H9 (cell line): Measurements from ENCODE around the gene WSCD2. TPM values are rescaled to one million over a fixed set of nuclear protein-coding genes. Genes with fewer than 3 reads are reported as not detected.

ENCODE experiments used
- DNase-seq: peaks from one replicate; pipeline ENCODE4 v3.0.0-alpha.2; 2017
- H2AFZ ChIP-seq: one replicate; pipeline ENCODE4 v1.6.1; 2013; ENCODE audit warnings: mild to moderate bottlenecking, low read length, control low read depth, moderate library complexity
- H2AK5ac ChIP-seq: 2 replicates; pipeline ENCODE4 v1.6.1; 2013; ENCODE audit warnings: low read length, control low read depth, mixed read lengths; ENCODE audit not compliant: insufficient read length
- H2BK120ac ChIP-seq: one replicate; pipeline ENCODE4 v1.6.1; 2013; ENCODE audit warnings: low read depth, mild to moderate bottlenecking, low read length, control low read depth, inconsistent platforms; ENCODE audit not compliant: poor library complexity, severe bottlenecking
- H2BK12ac ChIP-seq: 2 replicates; pipeline ENCODE4 v1.6.1; 2013; ENCODE audit warnings: low read length, control low read depth, mixed read lengths, low read depth; ENCODE audit not compliant: insufficient read length
- H2BK15ac ChIP-seq: 2 replicates; pipeline ENCODE4 v1.6.1; 2013; ENCODE audit warnings: low read depth, low read length, control low read depth
- H2BK20ac ChIP-seq: one replicate; pipeline ENCODE4 v1.6.1; 2013; ENCODE audit warnings: low read depth, mild to moderate bottlenecking, low read length, control low read depth, inconsistent platforms; ENCODE audit not compliant: poor library complexity, severe bottlenecking
- H2BK5ac ChIP-seq: 2 replicates; pipeline ENCODE4 v1.6.1; 2013; ENCODE audit warnings: low read length, control low read depth, mixed read lengths; ENCODE audit not compliant: insufficient read length
- H3K14ac ChIP-seq: 2 replicates; pipeline ENCODE4 v1.6.1; 2013; ENCODE audit warnings: low read length, control low read depth; ENCODE audit not compliant: insufficient read depth
- H3K18ac ChIP-seq: 2 replicates; pipeline ENCODE4 v1.6.1; 2013; ENCODE audit warnings: low read depth, mild to moderate bottlenecking, mixed read lengths, low read length, control low read depth; ENCODE audit not compliant: insufficient read length
- H3K23ac ChIP-seq: 2 replicates; pipeline ENCODE4 v1.6.1; 2013; ENCODE audit warnings: low read length, control low read depth, mixed read lengths, low read depth; ENCODE audit not compliant: insufficient read length
- H3K23me2 ChIP-seq: 2 replicates; pipeline ENCODE4 v1.6.1; 2013; ENCODE audit warnings: low read depth, mild to moderate bottlenecking, mixed read lengths, low read length, control low read depth; ENCODE audit not compliant: insufficient read length, poor library complexity, severe bottlenecking
- H3K27ac ChIP-seq: 2 replicates; pipeline ENCODE4 v1.5.1; 2013; ENCODE audit warnings: low read length, control low read depth, mixed read lengths, low read depth; ENCODE audit not compliant: insufficient read length
- H3K27me3 ChIP-seq: 2 replicates; pipeline ENCODE4 v1.6.1; 2013; ENCODE audit warnings: low read length, control low read depth, inconsistent platforms; ENCODE audit not compliant: insufficient read depth
- H3K4ac ChIP-seq: 2 replicates; pipeline ENCODE4 v1.6.1; 2013; ENCODE audit warnings: low read depth, mild to moderate bottlenecking, control low read depth, inconsistent platforms, low read length, moderate library complexity
- H3K4me1 ChIP-seq: 2 replicates; pipeline ENCODE4 v1.6.1; 2013; ENCODE audit warnings: low read length, control low read depth, inconsistent platforms; ENCODE audit not compliant: insufficient read depth
- H3K4me2 ChIP-seq: 2 replicates; pipeline ENCODE4 v1.6.1; 2013; ENCODE audit warnings: low read length, control low read depth, mixed read lengths; ENCODE audit not compliant: insufficient read length, insufficient read depth
- H3K56ac ChIP-seq: 2 replicates; pipeline ENCODE4 v1.6.1; 2013; ENCODE audit warnings: low read depth, mild to moderate bottlenecking, mixed read lengths, low read length, control low read depth; ENCODE audit not compliant: insufficient read length
- H3K79me1 ChIP-seq: 2 replicates; pipeline ENCODE4 v1.6.1; 2013; ENCODE audit warnings: low read depth, mild to moderate bottlenecking, moderate library complexity, low read length, control low read depth, inconsistent platforms; ENCODE audit not compliant: insufficient read depth, poor library complexity, severe bottlenecking
- H3K79me2 ChIP-seq: 2 replicates; pipeline ENCODE4 v1.6.1; 2013; ENCODE audit warnings: low read length, control low read depth, inconsistent platforms; ENCODE audit not compliant: insufficient read depth
- H3K9ac ChIP-seq: 2 replicates; pipeline ENCODE4 v1.6.1; 2013; ENCODE audit warnings: low read length, control low read depth, mixed read lengths; ENCODE audit not compliant: insufficient read length; ENCODE audit errors: extremely low read depth
- H3K9me3 ChIP-seq: one replicate; pipeline ENCODE4 v1.6.1; 2013; ENCODE audit warnings: low read depth, low read length, inconsistent platforms; ENCODE audit not compliant: control insufficient read depth
- H3T11ph ChIP-seq: one replicate; pipeline ENCODE4 v1.6.1; 2013; ENCODE audit warnings: mild to moderate bottlenecking, low read length, control low read depth, inconsistent platforms
- H4K20me1 ChIP-seq: one replicate; pipeline ENCODE4 v1.6.1; 2013; ENCODE audit not compliant: control insufficient read depth, insufficient read length, insufficient read depth
- H4K5ac ChIP-seq: 2 replicates; pipeline ENCODE4 v1.6.1; 2013; ENCODE audit warnings: low read depth, mild to moderate bottlenecking, mixed read lengths, low read length, control low read depth; ENCODE audit not compliant: insufficient read length
- H4K8ac ChIP-seq: replicated peaks from 2 replicates; pipeline ENCODE4 v1.6.1; 2013; ENCODE audit warnings: low read length, control low read depth, mixed read lengths, low read depth; ENCODE audit not compliant: insufficient read length
- H4K91ac ChIP-seq: 2 replicates; pipeline ENCODE4 v1.6.1; 2013; ENCODE audit warnings: low read depth, mild to moderate bottlenecking, moderate library complexity, mixed read lengths, low read length, control low read depth; ENCODE audit not compliant: insufficient read length
- H3K27ac Mint-ChIP-seq, 3 experiments: 2 replicates in 2 of 3; 3 replicates in 1 of 3; pipeline ENCODE4 v1.8.0; 2020 to 2021; ENCODE audit warnings: mixed read lengths in 3 of 3, mild to moderate bottlenecking in 1 of 3, moderate library complexity in 1 of 3
- H3K27me3 Mint-ChIP-seq: 2 replicates; pipeline ENCODE4 v1.8.0; 2021; ENCODE audit warnings: low read depth, mild to moderate bottlenecking, moderate library complexity, mixed read lengths
- H3K36me3 Mint-ChIP-seq, 3 experiments: 2 replicates in 2 of 3; 3 replicates in 1 of 3; pipeline ENCODE4 v1.8.0; 2020 to 2021; ENCODE audit warnings: low read depth in 3 of 3, mixed read lengths in 3 of 3; ENCODE audit not compliant: insufficient read depth in 1 of 3
- H3K4me1 Mint-ChIP-seq, 2 experiments: 2 replicates each; pipeline ENCODE4 v1.8.0; 2020; ENCODE audit warnings: mixed read lengths in 2 of 2
- H3K4me3 Mint-ChIP-seq, 2 experiments: 2 replicates in 1 of 2; 3 replicates in 1 of 2; pipeline ENCODE4 v1.8.0; 2020 to 2021; ENCODE audit warnings: mild to moderate bottlenecking in 2 of 2, mixed read lengths in 2 of 2, moderate library complexity in 1 of 2
- H3K9me3 Mint-ChIP-seq, 2 experiments: 2 replicates in 1 of 2; 3 replicates in 1 of 2; pipeline ENCODE4 v1.8.0; 2020; ENCODE audit warnings: mild to moderate bottlenecking in 2 of 2, mixed read lengths in 2 of 2, moderate library complexity in 1 of 2
- CTCF ChIP-seq: fragments of 200-600 bp; sonication (generic); conservative IDR thresholded peaks from 3 replicates; pipeline ENCODE4 v1.8.0; 2021; ENCODE audit warnings: antibody characterized with exemption, mild to moderate bottlenecking
- WGBS: extraction: QIAGEN DNeasy Blood & Tissue Kit; methylation state at CpG from one replicate; pipeline ENCODE4 v1.1.7; 2013; ENCODE audit warnings: missing lambda C conversion rate, low lambda C conversion rate, mixed read lengths; ENCODE audit not compliant: insufficient read length; ENCODE audit errors: extremely low coverage; 5-methylcytosine and 5-hydroxymethylcytosine counted together
- total RNA-seq: library from RNA; stranded (reverse); gene quantifications from 2 replicates; pipeline ENCODE4 v1.2.1, GENCODE V29; 2021

The WSCD2 gene
- total RNA-seq, 1 experiment from 2014 or later, result 0.92 TPM

- H2BK20ac ChIP-seq, result no peak overlapping the region
- H3K79me1 ChIP-seq, result no peaks in the 10 kb centered on the region
- Mint-ChIP-seq H3K9me3 (peaks cover 0 to 1% of the 10 kb centered on the region in 2 experiments; a peak in 3 of 5 replicates), H3K27me3 (no peaks in the 10 kb centered on the region; the same call in 1 of the 2 replicates), H3K27ac (no peak overlapping the region), H3K4me3 (no peak overlapping the region), H3K36me3 (no peaks in the 10 kb centered on the region), H3K4me1 (peaks cover 21 to 23% of the 10 kb centered on the region in 2 experiments)
- no peak overlapping the region for H2BK5ac ChIP-seq
- no peak overlapping the region for H2AFZ ChIP-seq
- no peak overlapping the region for H2AK5ac ChIP-seq
- no peak overlapping the region for H4K8ac ChIP-seq
- no peaks in the 10 kb centered on the region for H3K4me1 ChIP-seq
- H3K79me2 ChIP-seq, result no peaks in the 10 kb centered on the region
- H2BK15ac ChIP-seq, result no peak overlapping the region
- H3K14ac ChIP-seq, result no peak overlapping the region
- H2BK12ac ChIP-seq, result no peak overlapping the region
- H3K4ac ChIP-seq, result no peak overlapping the region
- no peak overlapping the region for H3K4me2 ChIP-seq
- no peak overlapping the region for H4K5ac ChIP-seq
- H3T11ph ChIP-seq, result no peak overlapping the region
- no peak overlapping the region for H3K18ac ChIP-seq
- no peak overlapping the region for H2BK120ac ChIP-seq
- no peak for TF ChIP-seq CTCF
- no peak overlapping the region for H3K56ac ChIP-seq
- no peak overlapping the region for H3K27ac ChIP-seq
- no peaks in the 10 kb centered on the region for H3K9me3 ChIP-seq
- H4K91ac ChIP-seq, result no peak overlapping the region
- no peak for DNase-seq
- no CpG with 5 or more reads among the region's 1 CpG for WGBS
- H4K20me1 ChIP-seq, result no peaks in the 10 kb centered on the region
- no peak overlapping the region for H3K9ac ChIP-seq
- H3K23ac ChIP-seq, result no peak overlapping the region
- no peaks in the 10 kb centered on the region for H3K27me3 ChIP-seq
- H3K23me2 ChIP-seq, result no peaks in the 10 kb centered on the region
These were observed 139.3 kb downstream of the WSCD2 start for GRCh38 chr12:108268397-108268796.
